Measurements from ENCODE around the gene ZNF407.

Gene ZNF407

GRCh38 chr18:74806700-74807416 lies 209.2 kb downstream of the ZNF407 start:
- DNase-seq (ENCODE audit: low read depth): peak; percentile 88
- no peak overlapping the region for H3K4me3 ChIP-seq (ENCODE audit: control insufficient read depth, low read depth, low read length)
- TF ChIP-seq CTCF (conservative IDR thresholded peaks at IDR 0.05; ENCODE audit: control insufficient read depth, insufficient read depth, low read depth, low read length): no peak

GRCh38 chr18:74817576-74817975 lies 219.9 kb downstream of the ZNF407 start:
- no peak for DNase-seq (ENCODE audit: low read depth)
- TF ChIP-seq CTCF (conservative IDR thresholded peaks at IDR 0.05; ENCODE audit: control insufficient read depth, insufficient read depth, low read depth, low read length): no peak

GRCh38 chr18:74818516-74819175 lies 221.0 kb downstream of the ZNF407 start:
- no peak for DNase-seq (ENCODE audit: low read depth)
- no peak for TF ChIP-seq CTCF (conservative IDR thresholded peaks at IDR 0.05; ENCODE audit: control insufficient read depth, insufficient read depth, low read depth, low read length)
- no peak overlapping the region for H3K4me3 ChIP-seq (ENCODE audit: control insufficient read depth, low read depth, low read length)

More at GRCh38 chr18:74817576-74817975, 219.9 kb downstream of the ZNF407 start:
- no peak overlapping the region for H3K4me3 ChIP-seq (ENCODE audit: control insufficient read depth, low read depth, low read length)

- DNase-seq (ENCODE audit: low read depth): no peak
- TF ChIP-seq CTCF (conservative IDR thresholded peaks at IDR 0.05; ENCODE audit: control insufficient read depth, insufficient read depth, low read depth, low read length): peak; percentile 46
- H3K4me3 ChIP-seq (ENCODE audit: control insufficient read depth, low read depth, low read length): no peak overlapping the region
Observed at GRCh38 chr18:74819433-74820059, 221.9 kb downstream of the ZNF407 start.

GRCh38 chr18:74820160-74820780 lies 222.6 kb downstream of the ZNF407 start:
- no peak overlapping the region for H3K4me3 ChIP-seq (ENCODE audit: control insufficient read depth, low read depth, low read length)
- no peak for DNase-seq (ENCODE audit: low read depth)
- no peak for TF ChIP-seq CTCF (conservative IDR thresholded peaks at IDR 0.05; ENCODE audit: control insufficient read depth, insufficient read depth, low read depth, low read length)

- no peak for DNase-seq (ENCODE audit: low read depth)
- TF ChIP-seq CTCF (conservative IDR thresholded peaks at IDR 0.05; ENCODE audit: control insufficient read depth, insufficient read depth, low read depth, low read length): no peak
- H3K4me3 ChIP-seq (ENCODE audit: control insufficient read depth, low read depth, low read length): no peak overlapping the region
Observed at GRCh38 chr18:74825460-74825859, 227.8 kb downstream of the ZNF407 start.

Data from fibroblast of mammary gland (primary cell).